Vagina (tissue), 2 donors: Measurements from ENCODE around the gene BET1L.

Experiments
- POLR2A ChIP-seq, 2 donors: fragments of 450-650 bp; IDR thresholded peaks; one replicate each; pipeline ENCODE4 v1.6.1; 2017; ENCODE audit warnings: antibody characterized with exemption in 2 of 2, mild to moderate bottlenecking in 2 of 2, moderate library complexity in 2 of 2
- TF ChIP-seq, protein P1 (sequence below), 3 experiments: fragments of 450-650 bp in 2 of 3; fragments of 200-600 bp in 1 of 3; sonication (generic) in 1 of 3; IDR thresholded peaks; one replicate each; pipeline ENCODE4 v1.5.1; 2017 to 2019; ENCODE audit warnings: antibody characterized with exemption in 3 of 3, mild to moderate bottlenecking in 2 of 3, moderate library complexity in 2 of 3

DNA sequence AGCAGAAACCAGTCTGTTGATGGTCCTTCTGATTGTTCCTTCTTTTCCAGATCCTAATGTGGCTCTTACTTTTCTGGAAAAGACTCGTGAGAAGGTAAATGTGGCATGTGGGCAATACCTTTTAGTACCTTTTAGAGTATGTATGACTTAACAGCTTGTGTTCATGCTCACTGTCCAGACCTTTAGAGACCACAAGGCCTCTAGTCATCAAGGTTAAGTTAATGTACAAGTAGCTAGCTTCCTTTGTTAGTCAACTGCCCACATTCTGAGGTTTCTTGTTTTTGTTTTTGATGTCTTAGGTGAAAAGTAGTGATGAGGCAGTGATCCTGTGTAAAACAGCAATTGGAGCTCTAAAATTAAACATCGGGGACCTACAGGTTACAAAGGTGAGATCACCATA lies 37.2 kb upstream of the BET1L start:
- TF ChIP-seq, protein P1, sequence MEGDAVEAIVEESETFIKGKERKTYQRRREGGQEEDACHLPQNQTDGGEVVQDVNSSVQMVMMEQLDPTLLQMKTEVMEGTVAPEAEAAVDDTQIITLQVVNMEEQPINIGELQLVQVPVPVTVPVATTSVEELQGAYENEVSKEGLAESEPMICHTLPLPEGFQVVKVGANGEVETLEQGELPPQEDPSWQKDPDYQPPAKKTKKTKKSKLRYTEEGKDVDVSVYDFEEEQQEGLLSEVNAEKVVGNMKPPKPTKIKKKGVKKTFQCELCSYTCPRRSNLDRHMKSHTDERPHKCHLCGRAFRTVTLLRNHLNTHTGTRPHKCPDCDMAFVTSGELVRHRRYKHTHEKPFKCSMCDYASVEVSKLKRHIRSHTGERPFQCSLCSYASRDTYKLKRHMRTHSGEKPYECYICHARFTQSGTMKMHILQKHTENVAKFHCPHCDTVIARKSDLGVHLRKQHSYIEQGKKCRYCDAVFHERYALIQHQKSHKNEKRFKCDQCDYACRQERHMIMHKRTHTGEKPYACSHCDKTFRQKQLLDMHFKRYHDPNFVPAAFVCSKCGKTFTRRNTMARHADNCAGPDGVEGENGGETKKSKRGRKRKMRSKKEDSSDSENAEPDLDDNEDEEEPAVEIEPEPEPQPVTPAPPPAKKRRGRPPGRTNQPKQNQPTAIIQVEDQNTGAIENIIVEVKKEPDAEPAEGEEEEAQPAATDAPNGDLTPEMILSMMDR (IDR thresholded peaks at IDR 0.05): no peak
- TF ChIP-seq POLR2A (IDR thresholded peaks at IDR 0.05): no peak
